Measurements from ENCODE around the gene PTCD2.
"Not testable (repeated sequence)": the region's sequence is repeated elsewhere in the genome, so short reads cannot be mapped to it uniquely, and the experiment has no call there.

Gene PTCD2

GRCh38 chr5:72294473-72294872, 25.7 kb upstream of the PTCD2 start:
- TF ChIP-seq CTCF (IDR thresholded peaks at IDR 0.05; ENCODE audit: control extremely low read depth, extremely low read depth, low read depth, missing control alignments): no peak
- no peak for DNase-seq (ENCODE audit: extremely low spot score)
- CTCF ChIA-PET: interaction anchor here (5.9 kb wide), 1 partner anchor 14 kb away, joined by 37 read pairs; no protein-coding TSS in a partner anchor
- POLR2A ChIA-PET: no interaction called here

GRCh38 chr5:72295539-72295938, 24.6 kb upstream of the PTCD2 start:
- TF ChIP-seq CTCF (IDR thresholded peaks at IDR 0.05; ENCODE audit: control extremely low read depth, extremely low read depth, low read depth, missing control alignments): no peak
- DNase-seq (ENCODE audit: extremely low spot score): no peak
- ChIA-PET POLR2A (no interaction called here), CTCF (interaction anchor here (5.9 kb wide), 1 partner anchor 13 kb away, joined by 37 read pairs; no protein-coding TSS in a partner anchor)

GRCh38 chr5:72296256-72296655, 23.9 kb upstream of the PTCD2 start:
- ChIA-PET CTCF (interaction anchor here (5.9 kb wide), 1 partner anchor 12 kb away, joined by 37 read pairs; no protein-coding TSS in a partner anchor), POLR2A (no interaction called here)
- DNase-seq (ENCODE audit: extremely low spot score): no peak
- TF ChIP-seq CTCF (IDR thresholded peaks at IDR 0.05; ENCODE audit: control extremely low read depth, extremely low read depth, low read depth, missing control alignments): no peak

- POLR2A ChIA-PET: interaction anchor here (0.7 kb wide), 1 partner anchor 126 kb away, joined by 4 read pairs; no protein-coding TSS in a partner anchor
- not testable (repeated sequence) for DNase-seq (ENCODE audit: extremely low spot score)
- CTCF ChIA-PET: interaction anchor here (1.3 to 5.9 kb wide), 4 partner anchors 10 to 22 kb away, joined by 3 to 37 read pairs (median 4); partner anchors contain the start of genes MRPS27 and PTCD2
Observed at GRCh38 chr5:72298136-72298535, 22.0 kb upstream of the PTCD2 start.

- POLR2A ChIA-PET: interaction anchor here (0.7 kb wide), 1 partner anchor 126 kb away, joined by 4 read pairs; no protein-coding TSS in a partner anchor
- CTCF ChIA-PET: interaction anchor here (1.3 to 5.9 kb wide), 5 partner anchors 7 to 21 kb away, joined by 3 to 37 read pairs (median 4); partner anchors contain the start of genes MRPS27 and PTCD2
- peak; percentile 5 for TF ChIP-seq CTCF (IDR thresholded peaks at IDR 0.05; ENCODE audit: control extremely low read depth, extremely low read depth, low read depth, missing control alignments)
- DNase-seq (ENCODE audit: extremely low spot score): no peak
Observed at GRCh38 chr5:72298711-72299110, 21.5 kb upstream of the PTCD2 start.

GRCh38 chr5:72300590-72301339, 19.4 kb upstream of the PTCD2 start:
- POLR2A ChIA-PET: no interaction called here
- DNase-seq (ENCODE audit: extremely low spot score): no peak
- TF ChIP-seq CTCF (IDR thresholded peaks at IDR 0.05; ENCODE audit: control extremely low read depth, extremely low read depth, low read depth, missing control alignments): no peak
- CTCF ChIA-PET: interaction anchor here (1.1 to 2.0 kb wide), 2 partner anchors 9 to 32 kb away, joined by 3 to 7 read pairs; no protein-coding TSS in a partner anchor

GRCh38 chr5:72301557-72301956, 18.6 kb upstream of the PTCD2 start:
- ChIA-PET POLR2A (interaction anchor here (0.7 kb wide), 1 partner anchor 518 kb away, joined by 3 read pairs; no protein-coding TSS in a partner anchor), CTCF (interaction anchor here (1.0 to 2.0 kb wide), 7 partner anchors 9 to 33 kb away, joined by 3 to 7 read pairs (median 4); no protein-coding TSS in a partner anchor)
- no peak for TF ChIP-seq CTCF (IDR thresholded peaks at IDR 0.05; ENCODE audit: control extremely low read depth, extremely low read depth, low read depth, missing control alignments)
- peak; percentile 36 for DNase-seq (ENCODE audit: extremely low spot score)

Measured in GM10248 (cell line).